GM10266 (cell line): Measurements from ENCODE around the gene CISTR.

Experiments used
- DNase-seq: peaks from one replicate; pipeline ENCODE4 v3.0.0; 2012; ENCODE audit errors: extremely low spot score
- TF ChIP-seq, protein P1 (sequence below): IDR thresholded peaks from 2 replicates; pipeline ENCODE4 v1.5.1; 2012; ENCODE audit warnings: mild to moderate bottlenecking, low read depth; ENCODE audit not compliant: control insufficient read depth, insufficient read depth; ENCODE audit errors: missing control alignments

Gene CISTR

DNA sequence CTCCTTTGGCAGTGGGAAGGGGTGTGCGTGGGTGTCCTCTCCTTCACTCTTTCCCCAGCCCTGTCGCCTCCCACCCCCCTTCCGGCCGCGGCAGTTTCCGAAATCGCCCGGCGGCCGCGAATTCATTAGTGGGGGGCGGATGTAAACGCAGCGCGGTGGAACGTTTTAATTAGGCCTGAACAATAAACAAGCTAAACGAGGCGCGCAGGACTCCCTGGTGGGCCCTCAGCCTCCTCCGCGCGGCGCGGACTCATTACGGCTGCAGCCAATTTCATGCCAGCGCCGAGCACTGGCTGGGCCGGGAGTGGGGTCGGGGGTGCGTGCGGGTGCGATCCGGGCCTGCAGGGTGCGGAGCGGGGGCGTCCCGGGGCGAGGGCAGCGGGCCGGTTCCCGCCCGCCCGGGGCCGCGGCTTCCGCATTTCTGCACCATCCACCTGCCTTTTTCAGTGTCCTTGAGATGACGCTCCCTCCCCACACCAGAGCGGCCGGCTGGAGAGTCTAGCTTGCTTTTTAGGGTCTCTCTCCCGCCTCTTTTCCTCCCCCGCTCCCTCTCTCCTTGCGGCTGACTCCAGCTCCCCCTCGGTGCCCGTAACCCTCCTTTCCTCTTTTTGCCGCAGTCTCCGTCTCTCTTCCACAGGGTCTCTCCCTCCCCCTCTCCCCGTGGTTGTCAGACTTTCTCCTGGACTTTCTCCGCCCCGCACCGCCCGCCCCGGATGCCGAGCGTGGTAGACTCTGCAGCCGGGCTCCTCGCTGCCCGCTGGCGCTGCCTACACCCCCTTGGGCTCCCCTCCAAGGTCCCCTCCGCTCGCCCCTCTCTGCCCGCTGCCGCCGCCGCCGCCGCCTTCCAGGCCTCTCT is at the start of gene CISTR:
CISTR (minus strand) TSS at position 644 of the 856 bp plus-strand sequence.
- TF ChIP-seq, protein P1, sequence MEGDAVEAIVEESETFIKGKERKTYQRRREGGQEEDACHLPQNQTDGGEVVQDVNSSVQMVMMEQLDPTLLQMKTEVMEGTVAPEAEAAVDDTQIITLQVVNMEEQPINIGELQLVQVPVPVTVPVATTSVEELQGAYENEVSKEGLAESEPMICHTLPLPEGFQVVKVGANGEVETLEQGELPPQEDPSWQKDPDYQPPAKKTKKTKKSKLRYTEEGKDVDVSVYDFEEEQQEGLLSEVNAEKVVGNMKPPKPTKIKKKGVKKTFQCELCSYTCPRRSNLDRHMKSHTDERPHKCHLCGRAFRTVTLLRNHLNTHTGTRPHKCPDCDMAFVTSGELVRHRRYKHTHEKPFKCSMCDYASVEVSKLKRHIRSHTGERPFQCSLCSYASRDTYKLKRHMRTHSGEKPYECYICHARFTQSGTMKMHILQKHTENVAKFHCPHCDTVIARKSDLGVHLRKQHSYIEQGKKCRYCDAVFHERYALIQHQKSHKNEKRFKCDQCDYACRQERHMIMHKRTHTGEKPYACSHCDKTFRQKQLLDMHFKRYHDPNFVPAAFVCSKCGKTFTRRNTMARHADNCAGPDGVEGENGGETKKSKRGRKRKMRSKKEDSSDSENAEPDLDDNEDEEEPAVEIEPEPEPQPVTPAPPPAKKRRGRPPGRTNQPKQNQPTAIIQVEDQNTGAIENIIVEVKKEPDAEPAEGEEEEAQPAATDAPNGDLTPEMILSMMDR: no peak
- peak; percentile 72 for DNase-seq

DNA sequence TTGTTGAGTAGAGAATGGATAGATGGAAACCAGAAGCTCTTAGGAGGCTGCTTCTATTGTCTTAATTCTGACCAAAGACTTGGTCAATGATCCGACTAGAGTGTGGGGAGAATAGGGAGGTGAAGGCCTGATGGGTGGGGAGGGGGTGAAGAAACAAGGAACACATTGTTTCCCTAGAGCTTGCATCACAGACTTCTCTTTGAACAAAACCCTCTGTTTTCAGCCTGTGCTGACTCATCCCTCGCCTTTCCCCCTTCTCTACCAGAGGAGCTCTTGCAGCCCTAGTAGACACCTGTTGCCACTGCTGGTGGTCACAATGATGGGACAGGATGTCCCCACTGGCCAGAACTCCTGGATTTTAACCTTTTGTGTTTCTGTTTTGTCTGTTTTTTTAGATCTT is 46.8 kb upstream of the CISTR start:
- TF ChIP-seq, protein P1: no peak
- peak; percentile 6 for DNase-seq

DNA sequence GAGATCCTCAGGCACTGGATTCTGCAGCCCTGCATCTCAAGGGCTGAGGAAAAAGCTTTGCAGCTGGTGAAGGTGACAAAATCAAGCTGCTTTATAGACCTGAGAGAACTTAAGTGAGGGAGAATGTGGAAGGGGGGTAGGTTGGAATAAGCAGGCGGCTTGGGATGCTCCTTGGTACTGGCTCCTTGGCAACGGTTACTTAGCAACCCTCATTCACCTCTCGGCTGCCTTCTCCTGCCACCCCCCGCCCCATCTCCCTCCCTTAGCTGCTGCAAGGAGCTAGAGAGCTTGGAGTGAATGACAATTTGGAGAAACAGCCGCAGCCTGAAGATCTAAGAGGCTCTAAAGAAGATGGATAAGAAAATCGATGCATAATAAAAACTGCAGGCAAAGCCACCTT is 44.1 kb upstream of the CISTR start:
- TF ChIP-seq, protein P1: no peak
- no peak for DNase-seq

DNA sequence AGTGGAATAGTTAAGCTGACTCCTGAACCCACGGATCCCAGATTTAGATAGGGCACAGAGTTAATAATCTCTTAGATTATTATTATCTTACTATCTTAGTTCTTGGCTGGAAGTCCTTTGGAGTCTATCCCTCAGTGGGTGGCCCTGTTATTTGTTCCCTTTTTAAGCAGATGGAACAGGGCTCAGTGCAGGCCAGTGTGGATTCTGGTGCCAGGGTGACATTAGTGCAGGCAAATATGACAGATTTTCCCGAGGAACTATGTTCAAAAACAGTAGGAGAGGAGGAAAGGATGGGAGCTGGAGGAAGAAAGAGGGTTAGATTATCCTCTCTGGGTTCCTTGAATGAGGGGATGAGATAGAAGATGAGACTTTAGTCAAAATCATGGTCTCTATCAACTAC is 41.4 kb upstream of the CISTR start:
- DNase-seq: no peak
- TF ChIP-seq, protein P1: no peak

DNA sequence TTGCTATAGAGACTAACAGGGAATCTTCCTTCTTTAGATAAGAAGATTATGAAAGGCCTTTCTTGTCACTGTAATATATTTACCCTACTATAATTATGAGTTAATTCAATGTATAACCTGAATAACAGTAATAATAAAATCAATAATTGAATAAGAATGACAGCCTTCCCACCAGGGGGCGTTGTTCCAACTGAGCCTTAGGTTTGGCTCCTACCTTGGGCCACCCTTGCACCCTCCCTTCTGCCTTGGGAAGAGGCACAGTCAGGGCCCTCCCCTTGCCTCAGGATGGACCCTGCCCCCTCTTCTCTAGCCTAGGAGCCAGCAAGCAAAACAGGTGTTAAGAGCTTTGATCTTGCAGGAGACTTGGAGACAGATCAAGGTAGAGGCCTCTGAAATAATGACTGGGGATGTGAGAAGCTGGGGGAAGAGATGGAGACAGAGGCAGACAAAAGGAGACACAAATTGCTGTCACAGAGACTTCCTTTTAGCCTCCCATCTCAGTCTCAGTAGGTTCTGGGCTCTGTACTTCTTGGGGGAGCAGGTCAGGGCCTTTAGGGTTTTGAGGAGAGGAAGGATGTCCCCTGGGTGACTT is 40.1 kb upstream of the CISTR start:
- DNase-seq: peak; percentile 17
- TF ChIP-seq, protein P1: peak; percentile 48

DNA sequence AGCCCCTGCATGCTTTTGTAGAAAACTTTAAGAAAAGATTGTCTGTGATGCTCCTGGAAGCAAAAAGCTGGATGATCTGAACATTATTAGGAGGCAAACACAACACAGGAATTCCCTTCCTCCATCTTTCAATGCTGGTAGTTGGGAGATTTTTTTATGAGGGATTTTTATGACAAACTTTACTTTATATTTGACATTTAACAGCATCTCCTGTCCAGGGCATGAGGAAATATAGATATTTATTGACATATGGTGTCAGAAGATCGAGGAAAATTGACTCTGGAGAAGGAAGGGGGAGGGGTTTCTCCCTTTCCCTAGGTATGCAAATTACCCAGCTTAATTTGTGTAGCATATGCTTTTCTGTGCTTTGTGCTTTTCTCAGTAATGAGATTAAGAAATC is 37.8 kb upstream of the CISTR start:
- TF ChIP-seq, protein P1: no peak
- no peak for DNase-seq

DNA sequence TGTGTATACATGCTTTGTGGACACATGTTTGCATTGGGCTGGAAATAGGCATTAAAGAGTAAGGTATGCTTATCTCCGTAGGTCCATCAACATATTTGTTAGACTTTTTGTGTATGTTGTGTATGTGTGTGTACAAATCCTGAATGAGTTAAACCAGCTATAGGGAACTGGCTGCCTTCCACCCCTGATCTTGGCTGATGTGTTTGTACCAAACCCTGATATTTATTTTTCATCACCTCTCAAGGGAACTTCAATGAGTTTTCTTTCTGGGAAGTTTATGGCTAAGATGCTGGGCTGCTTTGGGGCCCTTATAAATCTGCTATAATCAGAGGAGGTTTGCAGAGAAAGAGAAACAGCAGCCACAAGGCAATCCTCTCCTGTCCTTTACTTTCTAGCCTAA is 37.1 kb upstream of the CISTR start:
- TF ChIP-seq, protein P1: no peak
- no peak for DNase-seq
